Measurements from ENCODE around the gene TMED7.
"Not testable (repeated sequence)": the region's sequence is repeated elsewhere in the genome, so short reads cannot be mapped to it uniquely, and the experiment has no call there.

Gene TMED7

DNA sequence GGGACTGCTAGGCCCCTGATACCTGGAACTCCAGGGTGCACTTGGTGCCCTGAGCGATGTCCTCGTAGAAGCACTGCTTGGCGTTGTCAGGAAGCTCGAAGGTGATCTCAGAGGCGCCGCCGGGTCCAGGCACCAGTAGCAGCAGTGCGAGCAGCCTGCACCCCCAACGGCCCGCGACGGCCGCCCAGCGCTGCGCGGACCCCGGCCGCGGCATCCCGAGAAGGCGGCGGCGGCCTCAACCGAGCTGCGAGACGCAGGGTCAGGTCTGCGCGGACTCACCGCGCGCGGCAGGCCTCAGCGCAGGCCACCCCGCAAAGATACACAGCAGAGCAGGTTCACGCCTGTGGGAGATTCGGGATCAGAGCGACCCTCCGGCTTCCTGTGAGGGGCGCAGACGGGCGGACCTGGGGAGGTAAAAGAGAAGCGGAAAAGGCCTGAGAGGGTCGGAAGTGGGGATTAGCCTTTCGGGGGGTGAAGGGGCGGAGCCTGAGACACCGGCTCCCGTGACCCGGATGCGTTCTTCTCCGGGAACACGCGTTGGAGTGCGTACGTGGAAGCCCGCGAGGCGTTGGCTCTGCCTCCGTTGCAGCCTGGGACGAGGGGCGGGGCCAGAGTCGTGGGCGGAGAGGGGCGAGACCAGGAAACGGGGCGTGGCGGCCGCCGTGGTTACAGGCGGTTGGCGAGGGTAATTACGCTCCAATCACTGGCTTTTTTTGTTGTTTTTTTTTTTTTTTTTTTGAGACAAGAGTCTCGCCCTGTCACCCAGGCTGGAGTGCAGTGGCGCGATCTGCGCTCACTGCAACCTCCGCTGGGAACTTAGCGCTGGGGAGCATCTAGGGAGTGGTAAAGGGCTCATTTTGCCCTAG lies at the start of gene TMED7:
TMED7 (minus strand) TSS at position 458 of the 866 bp plus-strand sequence; CDS start at position 214, 244 bp downstream.
- Histone ChIP-seq H3K36me3 (ENCODE audit: control insufficient read depth in 2 of 2, insufficient read depth in 2 of 2, low read length in 2 of 2) (peaks cover 0 to 3% of the 10 kb centered on the region in 2 donors), H3K27ac (ENCODE audit: low read depth in 2 of 2, low read length in 2 of 2) (peak within 1 kb of the TSS; percentile 95 to 96), H3K9ac (ENCODE audit: low read depth in 1 of 2, low read length in 2 of 2) (peak within 1 kb of the TSS; percentile 96 to 99), H3K27me3 (ENCODE audit: control insufficient read depth in 2 of 2, insufficient read depth in 2 of 2, low read length in 2 of 2) (no peaks in the 10 kb centered on the region), H3K4me1 (ENCODE audit: control insufficient read depth in 2 of 2, insufficient read depth in 2 of 2, low read length in 2 of 2) (peaks cover 25 to 33% of the 10 kb centered on the region in 2 donors), H3K9me3 (ENCODE audit: control insufficient read depth in 2 of 2, low read length in 2 of 2) (no peaks in the 10 kb centered on the region), H3K4me3 (ENCODE audit: low read length in 2 of 2) (peak within 1 kb of the TSS; percentile 92 to 96)

DNA sequence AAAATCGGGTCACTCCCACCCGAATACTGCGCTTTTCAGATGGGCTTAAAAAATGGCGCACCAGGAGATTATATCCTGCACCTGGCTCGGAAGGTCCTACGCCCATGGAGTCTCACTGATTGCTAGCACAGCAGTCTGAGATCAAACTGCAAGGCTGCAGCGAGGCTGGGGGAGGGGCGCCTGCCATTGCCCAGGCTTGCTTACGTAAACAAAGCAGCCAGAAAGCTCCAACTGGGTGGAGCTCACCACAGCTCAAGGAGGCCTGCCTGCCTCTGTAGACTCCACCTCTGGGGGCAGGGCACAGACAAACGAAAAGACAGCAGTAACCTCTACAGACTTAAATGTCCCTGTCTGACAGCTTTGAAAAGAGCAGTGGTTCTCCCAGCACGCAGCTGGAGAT lies 48.9 kb upstream of the TMED7 start:
- H3K27me3 ChIP-seq (ENCODE audit: control insufficient read depth in 2 of 2, insufficient read depth in 2 of 2, low read length in 2 of 2); H3K27ac ChIP-seq (ENCODE audit: low read depth in 2 of 2, low read length in 2 of 2); H3K4me3 ChIP-seq (ENCODE audit: low read length in 2 of 2); H3K36me3 ChIP-seq (ENCODE audit: control insufficient read depth in 2 of 2, insufficient read depth in 2 of 2, low read length in 2 of 2); H3K9ac ChIP-seq (ENCODE audit: low read depth in 1 of 2, low read length in 2 of 2); H3K4me1 ChIP-seq (ENCODE audit: control insufficient read depth in 2 of 2, insufficient read depth in 2 of 2, low read length in 2 of 2); H3K9me3 ChIP-seq (ENCODE audit: control insufficient read depth in 2 of 2, low read length in 2 of 2): not testable (repeated sequence)

DNA sequence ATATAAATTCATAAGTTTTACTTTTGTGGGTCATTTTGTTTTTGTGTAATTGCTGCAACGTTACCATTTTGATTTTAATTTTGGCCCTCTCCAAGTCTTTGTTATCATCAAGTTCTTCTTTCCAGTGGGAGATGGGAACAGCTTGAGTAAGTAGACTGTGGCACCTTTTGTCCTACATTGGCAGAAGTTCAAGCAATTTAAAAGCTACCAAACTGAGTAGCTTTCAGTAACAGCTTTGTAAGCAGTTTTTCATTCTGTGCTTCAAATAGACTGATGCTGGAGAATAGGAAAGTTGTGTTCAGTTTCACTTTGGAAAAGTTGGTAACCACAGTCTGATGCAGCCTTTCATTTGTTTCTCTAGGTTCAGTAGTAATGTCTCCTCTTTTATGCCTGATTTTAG lies 47.8 kb upstream of the TMED7 start:
- no peaks in the 10 kb centered on the region for H3K9me3 ChIP-seq (ENCODE audit: control insufficient read depth in 2 of 2, low read length in 2 of 2)
- no peaks in the 10 kb centered on the region for H3K36me3 ChIP-seq (ENCODE audit: control insufficient read depth in 2 of 2, insufficient read depth in 2 of 2, low read length in 2 of 2)
- no peaks in the 10 kb centered on the region for H3K27me3 ChIP-seq (ENCODE audit: control insufficient read depth in 2 of 2, insufficient read depth in 2 of 2, low read length in 2 of 2)
- H3K4me3 ChIP-seq (ENCODE audit: low read length in 2 of 2): no peak overlapping the region
- H3K27ac ChIP-seq (ENCODE audit: low read depth in 2 of 2, low read length in 2 of 2): no peak overlapping the region
- no peaks in the 10 kb centered on the region for H3K4me1 ChIP-seq (ENCODE audit: control insufficient read depth in 2 of 2, insufficient read depth in 2 of 2, low read length in 2 of 2)
- no peak overlapping the region for H3K9ac ChIP-seq (ENCODE audit: low read depth in 1 of 2, low read length in 2 of 2)

DNA sequence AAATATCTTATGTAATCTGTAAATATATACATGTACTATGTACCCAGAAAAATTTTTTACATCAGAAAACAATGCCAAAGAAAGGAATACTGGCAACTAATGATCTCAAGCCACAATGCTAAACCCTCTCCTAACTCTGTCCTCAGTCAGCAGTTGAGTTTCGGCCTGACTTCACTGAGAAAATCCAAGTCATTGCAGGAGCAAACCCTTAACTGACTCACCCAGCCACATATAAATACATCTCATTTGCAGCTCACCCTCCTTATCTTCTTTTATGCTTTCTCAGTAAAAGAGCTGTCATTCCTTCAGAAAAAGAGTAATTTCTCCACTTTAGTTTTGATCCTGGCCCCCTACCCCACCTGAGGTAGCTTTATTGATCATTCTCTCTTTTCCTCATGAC lies 46.1 kb upstream of the TMED7 start:
- Histone ChIP-seq H3K4me1 (ENCODE audit: control insufficient read depth in 2 of 2, insufficient read depth in 2 of 2, low read length in 2 of 2) (no peaks in the 10 kb centered on the region), H3K9ac (ENCODE audit: low read depth in 1 of 2, low read length in 2 of 2) (no peak overlapping the region), H3K27me3 (ENCODE audit: control insufficient read depth in 2 of 2, insufficient read depth in 2 of 2, low read length in 2 of 2) (no peaks in the 10 kb centered on the region), H3K4me3 (ENCODE audit: low read length in 2 of 2) (no peak overlapping the region), H3K9me3 (ENCODE audit: control insufficient read depth in 2 of 2, low read length in 2 of 2) (no peaks in the 10 kb centered on the region), H3K36me3 (ENCODE audit: control insufficient read depth in 2 of 2, insufficient read depth in 2 of 2, low read length in 2 of 2) (no peaks in the 10 kb centered on the region), H3K27ac (ENCODE audit: low read depth in 2 of 2, low read length in 2 of 2) (no peak overlapping the region)

DNA sequence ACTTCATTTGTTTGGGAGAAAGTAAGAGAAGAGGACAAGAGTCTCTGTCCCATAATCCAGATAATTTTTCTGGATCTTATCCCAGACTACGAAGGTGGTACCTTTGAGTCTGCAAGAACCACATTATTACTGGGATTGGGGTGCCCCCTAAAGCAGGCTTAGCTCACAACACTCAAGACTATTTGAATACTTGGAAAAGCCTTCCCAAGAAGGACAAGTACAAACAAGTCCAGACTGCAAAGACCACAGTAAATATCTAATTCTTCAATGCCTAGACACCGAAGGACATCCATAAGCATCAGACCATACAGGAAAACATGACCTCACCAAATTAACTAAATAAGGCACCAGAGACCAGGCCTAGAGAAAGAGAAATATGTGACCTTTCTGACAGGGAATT lies 40.2 kb upstream of the TMED7 start:
- Histone ChIP-seq H3K9me3 (ENCODE audit: control insufficient read depth in 2 of 2, low read length in 2 of 2) (no peaks in the 10 kb centered on the region), H3K27me3 (ENCODE audit: control insufficient read depth in 2 of 2, insufficient read depth in 2 of 2, low read length in 2 of 2) (no peaks in the 10 kb centered on the region), H3K4me1 (ENCODE audit: control insufficient read depth in 2 of 2, insufficient read depth in 2 of 2, low read length in 2 of 2) (no peaks in the 10 kb centered on the region), H3K4me3 (ENCODE audit: low read length in 2 of 2) (no peak overlapping the region), H3K36me3 (ENCODE audit: control insufficient read depth in 2 of 2, insufficient read depth in 2 of 2, low read length in 2 of 2) (no peaks in the 10 kb centered on the region), H3K27ac (ENCODE audit: low read depth in 2 of 2, low read length in 2 of 2) (no peak overlapping the region), H3K9ac (ENCODE audit: low read depth in 1 of 2, low read length in 2 of 2) (no peak overlapping the region)

DNA sequence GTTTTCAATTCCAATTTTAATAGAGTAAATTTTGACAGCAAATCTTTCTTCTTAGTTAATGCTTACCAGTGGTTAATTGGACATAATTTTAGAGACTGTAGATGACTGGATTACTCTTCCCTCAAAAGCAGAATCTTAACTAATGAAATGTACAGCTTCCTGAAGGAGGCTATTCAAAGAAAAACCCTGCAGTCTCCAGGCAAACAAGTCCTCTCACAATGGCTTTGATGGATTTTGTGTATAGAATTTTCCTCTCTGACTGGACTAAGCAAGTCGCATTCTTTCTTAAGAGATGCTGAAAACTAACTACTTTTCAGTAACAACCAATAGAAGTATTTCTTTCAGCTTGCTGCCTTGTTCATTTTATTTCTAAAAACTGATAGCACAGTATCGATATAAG lies 35.7 kb upstream of the TMED7 start:
- Histone ChIP-seq H3K4me1 (ENCODE audit: control insufficient read depth in 2 of 2, insufficient read depth in 2 of 2, low read length in 2 of 2) (no peaks in the 10 kb centered on the region), H3K36me3 (ENCODE audit: control insufficient read depth in 2 of 2, insufficient read depth in 2 of 2, low read length in 2 of 2) (no peaks in the 10 kb centered on the region), H3K4me3 (ENCODE audit: low read length in 2 of 2) (no peak overlapping the region), H3K9ac (ENCODE audit: low read depth in 1 of 2, low read length in 2 of 2) (no peak overlapping the region), H3K9me3 (ENCODE audit: control insufficient read depth in 2 of 2, low read length in 2 of 2) (no peaks in the 10 kb centered on the region), H3K27ac (ENCODE audit: low read depth in 2 of 2, low read length in 2 of 2) (no peak overlapping the region), H3K27me3 (ENCODE audit: control insufficient read depth in 2 of 2, insufficient read depth in 2 of 2, low read length in 2 of 2) (no peaks in the 10 kb centered on the region)

DNA sequence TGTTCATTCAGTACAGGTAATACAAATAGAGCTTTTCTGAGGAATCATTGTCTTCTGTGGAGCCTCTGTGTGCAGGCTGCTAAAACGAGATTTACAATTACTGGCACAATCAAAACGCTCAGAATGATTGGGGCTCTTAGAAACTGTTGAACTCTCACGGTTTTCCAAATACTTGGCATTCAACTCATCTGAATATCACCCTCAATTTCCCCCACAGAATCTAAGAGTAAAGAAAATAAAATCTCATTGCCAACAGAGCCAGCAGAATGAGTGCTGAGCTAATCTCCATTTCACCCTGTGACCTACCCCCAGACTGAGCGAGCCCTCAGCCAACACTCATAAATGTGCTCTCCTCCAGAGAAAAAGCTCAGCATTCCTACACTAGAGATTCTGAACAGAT lies 35.3 kb upstream of the TMED7 start:
- no peaks in the 10 kb centered on the region for H3K36me3 ChIP-seq (ENCODE audit: control insufficient read depth in 2 of 2, insufficient read depth in 2 of 2, low read length in 2 of 2)
- H3K9ac ChIP-seq (ENCODE audit: low read depth in 1 of 2, low read length in 2 of 2): no peak overlapping the region
- no peak overlapping the region for H3K27ac ChIP-seq (ENCODE audit: low read depth in 2 of 2, low read length in 2 of 2)
- no peaks in the 10 kb centered on the region for H3K27me3 ChIP-seq (ENCODE audit: control insufficient read depth in 2 of 2, insufficient read depth in 2 of 2, low read length in 2 of 2)
- no peaks in the 10 kb centered on the region for H3K9me3 ChIP-seq (ENCODE audit: control insufficient read depth in 2 of 2, low read length in 2 of 2)
- no peaks in the 10 kb centered on the region for H3K4me1 ChIP-seq (ENCODE audit: control insufficient read depth in 2 of 2, insufficient read depth in 2 of 2, low read length in 2 of 2)
- no peak overlapping the region for H3K4me3 ChIP-seq (ENCODE audit: low read length in 2 of 2)

DNA sequence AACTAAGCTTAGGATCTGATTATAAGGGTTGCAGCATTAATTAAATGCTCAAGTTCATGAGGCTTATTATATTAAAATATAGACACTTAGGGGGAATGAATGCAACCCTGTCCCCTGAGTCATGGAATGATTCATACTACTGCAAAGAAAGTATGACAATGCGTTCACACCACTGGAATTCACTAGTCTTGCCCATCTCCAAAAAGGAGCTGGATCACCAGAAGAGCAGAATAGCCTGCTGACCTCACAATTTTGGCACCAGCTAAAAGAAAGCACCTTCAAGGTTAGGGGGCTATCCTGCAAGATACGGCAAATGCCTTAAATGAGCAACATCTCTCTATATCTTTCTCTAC lies 32.0 kb upstream of the TMED7 start:
- Histone ChIP-seq H3K9me3 (ENCODE audit: control insufficient read depth in 2 of 2, low read length in 2 of 2) (no peaks in the 10 kb centered on the region), H3K9ac (ENCODE audit: low read depth in 1 of 2, low read length in 2 of 2) (no peak overlapping the region), H3K27me3 (ENCODE audit: control insufficient read depth in 2 of 2, insufficient read depth in 2 of 2, low read length in 2 of 2) (no peaks in the 10 kb centered on the region), H3K36me3 (ENCODE audit: control insufficient read depth in 2 of 2, insufficient read depth in 2 of 2, low read length in 2 of 2) (no peaks in the 10 kb centered on the region), H3K4me1 (ENCODE audit: control insufficient read depth in 2 of 2, insufficient read depth in 2 of 2, low read length in 2 of 2) (no peaks in the 10 kb centered on the region), H3K27ac (ENCODE audit: low read depth in 2 of 2, low read length in 2 of 2) (no peak overlapping the region), H3K4me3 (ENCODE audit: low read length in 2 of 2) (no peak overlapping the region)

DNA sequence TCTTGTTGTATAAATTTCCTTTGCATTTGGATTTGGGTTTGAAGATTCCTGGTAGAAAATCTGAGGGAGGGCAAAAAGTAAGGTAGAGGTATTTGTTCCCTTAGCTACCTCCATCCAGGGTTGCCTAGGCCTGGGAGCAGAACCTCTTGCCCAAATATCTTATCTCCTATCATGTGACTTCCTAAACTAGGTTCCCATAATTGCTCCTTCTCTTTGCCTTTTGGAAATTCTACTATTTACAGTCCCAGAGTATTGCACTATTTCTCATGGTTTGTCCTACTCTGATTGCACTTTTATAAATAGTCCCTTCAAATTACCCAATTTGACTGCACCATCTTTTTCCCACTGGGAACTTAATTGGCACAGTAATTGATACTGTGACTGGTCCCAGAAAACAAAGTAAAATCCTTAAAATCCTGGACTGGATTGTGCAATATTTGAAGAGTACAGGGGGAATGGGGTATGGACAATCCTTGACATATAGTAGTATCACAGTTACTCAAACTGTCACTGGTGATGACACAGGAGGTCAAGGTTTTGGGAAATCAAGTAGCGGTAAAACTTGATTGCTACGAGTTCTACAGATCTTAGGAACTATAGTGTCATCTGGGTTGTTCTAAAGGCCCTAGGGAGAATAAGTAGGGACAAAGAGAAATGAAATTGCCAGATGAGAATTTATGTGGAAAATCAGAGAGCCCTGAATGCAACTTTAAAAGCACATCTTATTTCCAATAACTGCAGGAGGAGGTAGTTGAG lies 31.5 kb upstream of the TMED7 start:
- H3K9ac ChIP-seq (ENCODE audit: low read depth in 1 of 2, low read length in 2 of 2): no peak overlapping the region
- H3K4me1 ChIP-seq (ENCODE audit: control insufficient read depth in 2 of 2, insufficient read depth in 2 of 2, low read length in 2 of 2): no peaks in the 10 kb centered on the region
- H3K9me3 ChIP-seq (ENCODE audit: control insufficient read depth in 2 of 2, low read length in 2 of 2): no peaks in the 10 kb centered on the region
- no peak overlapping the region for H3K4me3 ChIP-seq (ENCODE audit: low read length in 2 of 2)
- no peaks in the 10 kb centered on the region for H3K36me3 ChIP-seq (ENCODE audit: control insufficient read depth in 2 of 2, insufficient read depth in 2 of 2, low read length in 2 of 2)
- no peak overlapping the region for H3K27ac ChIP-seq (ENCODE audit: low read depth in 2 of 2, low read length in 2 of 2)
- no peaks in the 10 kb centered on the region for H3K27me3 ChIP-seq (ENCODE audit: control insufficient read depth in 2 of 2, insufficient read depth in 2 of 2, low read length in 2 of 2)

DNA sequence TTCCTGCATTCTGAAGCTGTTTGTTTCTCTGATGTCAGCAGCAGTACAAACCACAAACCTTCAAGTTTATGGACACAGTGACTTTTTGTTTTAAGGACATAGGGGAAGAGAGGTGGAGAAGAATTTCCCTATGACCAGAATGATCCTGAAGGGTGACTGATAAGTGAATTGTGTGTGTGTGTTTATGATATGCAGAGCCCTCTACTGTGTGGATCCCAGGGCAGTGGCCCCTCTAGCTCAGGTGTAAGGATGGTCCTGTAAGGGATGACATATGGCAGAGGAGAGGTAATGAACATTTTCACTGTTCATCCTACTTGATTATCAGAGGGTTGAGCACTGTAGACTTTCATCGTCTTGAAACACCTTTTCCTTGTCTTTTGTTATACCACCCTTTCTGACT lies 30.6 kb upstream of the TMED7 start:
- no peaks in the 10 kb centered on the region for H3K36me3 ChIP-seq (ENCODE audit: control insufficient read depth in 2 of 2, insufficient read depth in 2 of 2, low read length in 2 of 2)

More for the DNA sequence above, 30.6 kb upstream of the TMED7 start:
- Histone ChIP-seq H3K27ac (ENCODE audit: low read depth in 2 of 2, low read length in 2 of 2) (no peak overlapping the region), H3K9me3 (ENCODE audit: control insufficient read depth in 2 of 2, low read length in 2 of 2) (no peaks in the 10 kb centered on the region), H3K27me3 (ENCODE audit: control insufficient read depth in 2 of 2, insufficient read depth in 2 of 2, low read length in 2 of 2) (no peaks in the 10 kb centered on the region), H3K9ac (ENCODE audit: low read depth in 1 of 2, low read length in 2 of 2) (no peak overlapping the region), H3K4me1 (ENCODE audit: control insufficient read depth in 2 of 2, insufficient read depth in 2 of 2, low read length in 2 of 2) (no peaks in the 10 kb centered on the region), H3K4me3 (ENCODE audit: low read length in 2 of 2) (no peak overlapping the region)

All from mucosa of rectum (tissue), 2 donors.